Duodenal mucosa (tissue), 2 donors: ENCODE results near the gene AFTPH.

ENCODE experiments used
- H3K27ac ChIP-seq: one replicate; pipeline ENCODE4 v1.7.0; 2013; ENCODE audit warnings: low read depth, low read length
- H3K27me3 ChIP-seq, 2 donors: one replicate each; pipeline ENCODE4 v1.7.0; 2013; ENCODE audit warnings: low read length in 2 of 2, control low read depth in 1 of 2; ENCODE audit not compliant: insufficient read depth in 2 of 2, control insufficient read depth in 1 of 2
- H3K36me3 ChIP-seq, 2 donors: one replicate each; pipeline ENCODE4 v1.7.0; 2013; ENCODE audit warnings: low read length in 2 of 2, control low read depth in 1 of 2; ENCODE audit not compliant: insufficient read depth in 2 of 2, control insufficient read depth in 1 of 2
- H3K4me1 ChIP-seq, 2 donors: one replicate each; pipeline ENCODE4 v1.7.0; 2013; ENCODE audit warnings: low read length in 2 of 2, control low read depth in 1 of 2; ENCODE audit not compliant: insufficient read depth in 2 of 2, control insufficient read depth in 1 of 2
- H3K4me3 ChIP-seq, 2 donors: one replicate each; pipeline ENCODE4 v1.7.0; 2013; ENCODE audit warnings: low read length in 2 of 2, low read depth in 1 of 2
- H3K9ac ChIP-seq, 2 donors: one replicate each; pipeline ENCODE4 v1.7.0; 2013; ENCODE audit warnings: low read length in 2 of 2, low read depth in 1 of 2
- H3K9me3 ChIP-seq, 2 donors: one replicate each; pipeline ENCODE4 v1.7.0; 2013; ENCODE audit warnings: low read length in 2 of 2, control low read depth in 1 of 2; ENCODE audit not compliant: control insufficient read depth in 1 of 2

The AFTPH gene

DNA sequence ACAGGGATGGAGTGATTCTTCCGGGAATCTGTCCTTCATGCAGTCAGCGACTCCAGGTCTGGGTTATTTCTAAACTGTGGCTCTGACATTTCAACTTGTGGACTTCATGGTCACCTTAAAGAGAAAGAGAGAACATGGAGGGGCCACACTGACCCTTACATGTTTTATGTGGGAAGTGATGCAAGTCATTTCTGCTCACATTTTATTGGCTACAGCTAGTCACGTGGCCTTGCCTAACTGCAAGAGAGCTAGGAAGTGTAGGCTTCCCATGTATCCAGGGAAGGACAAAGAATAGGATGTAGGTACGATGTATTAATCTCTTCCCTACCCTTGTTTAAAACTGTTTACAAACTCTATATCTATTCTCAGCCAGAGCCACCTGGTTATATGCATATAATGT, 30.3 kb upstream of the AFTPH start:
- Histone ChIP-seq H3K36me3 (no peaks in the 10 kb centered on the region), H3K9ac (no peak overlapping the region), H3K4me3 (no peak overlapping the region), H3K4me1 (no peaks in the 10 kb centered on the region), H3K27me3 (no peaks in the 10 kb centered on the region), H3K9me3 (no peaks in the 10 kb centered on the region), H3K27ac (no peak overlapping the region)

DNA sequence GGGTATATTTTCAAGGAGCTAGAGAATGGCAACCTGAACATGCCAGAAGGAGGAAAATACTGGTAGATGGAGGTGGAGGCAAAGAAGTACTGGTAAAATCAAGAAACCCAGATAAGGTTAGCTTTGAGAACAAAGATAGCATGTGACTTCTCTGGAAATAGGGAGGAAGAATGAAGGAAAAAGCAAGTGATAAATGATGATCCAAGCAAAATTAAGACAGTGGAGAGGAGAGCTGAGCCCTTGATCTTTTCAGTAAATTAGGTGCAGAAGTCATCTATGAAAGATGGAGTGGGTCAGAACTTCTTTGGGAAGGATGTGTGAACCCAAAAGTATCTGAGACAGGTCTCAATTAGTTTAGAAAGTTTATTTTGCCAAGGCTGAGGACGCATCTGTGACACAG, 25.7 kb upstream of the AFTPH start:
- Histone ChIP-seq H3K27me3 (no peaks in the 10 kb centered on the region), H3K9ac (no peak overlapping the region), H3K4me3 (no peak overlapping the region), H3K27ac (no peak overlapping the region), H3K9me3 (no peaks in the 10 kb centered on the region), H3K4me1 (no peaks in the 10 kb centered on the region), H3K36me3 (no peaks in the 10 kb centered on the region)

DNA sequence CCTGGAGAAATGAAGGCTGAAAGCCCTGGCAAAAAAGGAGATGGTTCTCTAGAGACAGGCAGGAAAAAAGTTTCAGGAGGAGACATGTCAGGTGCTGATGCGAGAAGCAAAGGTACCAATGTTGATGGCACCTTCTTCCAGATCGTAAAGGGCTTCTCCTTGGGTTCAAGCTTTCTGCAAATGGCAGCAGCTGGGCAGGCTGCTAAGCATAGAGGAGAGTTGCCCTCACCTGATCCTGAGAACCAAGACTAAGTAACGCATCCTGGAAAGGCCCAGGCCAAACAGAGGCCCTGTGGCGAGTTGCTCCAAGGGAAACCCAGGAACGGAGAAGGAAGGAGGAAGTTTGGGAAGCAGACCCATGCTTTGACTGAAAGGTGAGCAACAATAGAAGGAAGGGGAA, 23.6 kb upstream of the AFTPH start:
- H3K36me3 ChIP-seq, result no peaks in the 10 kb centered on the region
- no peaks in the 10 kb centered on the region for H3K27me3 ChIP-seq
- no peak overlapping the region for H3K9ac ChIP-seq
- no peak overlapping the region for H3K4me3 ChIP-seq
- H3K4me1 ChIP-seq, result no peaks in the 10 kb centered on the region
- no peaks in the 10 kb centered on the region for H3K9me3 ChIP-seq
- no peak overlapping the region for H3K27ac ChIP-seq

DNA sequence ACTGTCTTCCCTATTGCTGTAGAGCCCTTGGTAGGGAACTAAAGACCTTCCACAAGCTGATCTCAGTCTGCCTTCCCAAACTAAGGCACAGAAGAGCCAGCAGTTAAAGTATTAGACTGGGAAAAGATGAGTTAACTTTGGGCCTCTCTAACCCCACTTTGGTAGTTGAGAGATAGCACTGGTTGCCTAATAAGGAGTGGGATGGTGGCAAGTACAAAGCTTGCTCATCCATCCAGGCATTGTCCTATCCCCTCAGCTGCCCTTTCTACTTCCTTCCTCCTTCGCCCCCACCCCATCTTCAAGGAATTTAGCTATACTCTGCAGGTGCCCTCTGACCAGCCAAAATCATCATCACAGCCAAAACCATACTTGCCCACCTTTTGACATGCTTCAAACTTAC, 22.2 kb upstream of the AFTPH start:
- H3K27me3 ChIP-seq, result no peaks in the 10 kb centered on the region

DNA sequence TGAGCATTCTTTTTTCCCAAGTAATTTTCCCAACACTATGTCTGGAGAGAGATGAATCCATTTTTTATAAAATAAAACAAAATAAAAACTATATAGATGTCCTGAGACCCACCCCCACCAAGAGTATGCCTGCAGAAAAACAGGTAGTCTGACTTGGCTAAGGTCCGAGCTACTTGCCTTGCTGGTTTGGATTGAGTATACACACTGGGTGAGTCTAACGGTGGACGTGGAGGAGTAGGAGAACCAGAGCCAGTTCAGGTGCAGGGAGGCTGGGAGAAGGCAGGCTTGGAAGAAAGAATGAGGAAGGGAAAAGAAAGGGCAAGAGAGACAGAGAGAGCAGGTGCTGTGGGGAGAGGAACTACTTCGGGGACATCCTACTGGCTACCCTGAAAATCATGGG, 21.3 kb upstream of the AFTPH start:
- no peak overlapping the region for H3K4me3 ChIP-seq
- no peaks in the 10 kb centered on the region for H3K4me1 ChIP-seq
- H3K27ac ChIP-seq, result no peak overlapping the region
- H3K36me3 ChIP-seq, result no peaks in the 10 kb centered on the region
- no peaks in the 10 kb centered on the region for H3K27me3 ChIP-seq
- H3K9ac ChIP-seq, result no peak overlapping the region
- H3K9me3 ChIP-seq, result no peaks in the 10 kb centered on the region

More for the DNA sequence above, 22.2 kb upstream of the AFTPH start:
- no peak overlapping the region for H3K27ac ChIP-seq
- no peak overlapping the region for H3K9ac ChIP-seq
- no peaks in the 10 kb centered on the region for H3K36me3 ChIP-seq
- no peaks in the 10 kb centered on the region for H3K4me1 ChIP-seq
- H3K9me3 ChIP-seq, result no peaks in the 10 kb centered on the region
- H3K4me3 ChIP-seq, result no peak overlapping the region

DNA sequence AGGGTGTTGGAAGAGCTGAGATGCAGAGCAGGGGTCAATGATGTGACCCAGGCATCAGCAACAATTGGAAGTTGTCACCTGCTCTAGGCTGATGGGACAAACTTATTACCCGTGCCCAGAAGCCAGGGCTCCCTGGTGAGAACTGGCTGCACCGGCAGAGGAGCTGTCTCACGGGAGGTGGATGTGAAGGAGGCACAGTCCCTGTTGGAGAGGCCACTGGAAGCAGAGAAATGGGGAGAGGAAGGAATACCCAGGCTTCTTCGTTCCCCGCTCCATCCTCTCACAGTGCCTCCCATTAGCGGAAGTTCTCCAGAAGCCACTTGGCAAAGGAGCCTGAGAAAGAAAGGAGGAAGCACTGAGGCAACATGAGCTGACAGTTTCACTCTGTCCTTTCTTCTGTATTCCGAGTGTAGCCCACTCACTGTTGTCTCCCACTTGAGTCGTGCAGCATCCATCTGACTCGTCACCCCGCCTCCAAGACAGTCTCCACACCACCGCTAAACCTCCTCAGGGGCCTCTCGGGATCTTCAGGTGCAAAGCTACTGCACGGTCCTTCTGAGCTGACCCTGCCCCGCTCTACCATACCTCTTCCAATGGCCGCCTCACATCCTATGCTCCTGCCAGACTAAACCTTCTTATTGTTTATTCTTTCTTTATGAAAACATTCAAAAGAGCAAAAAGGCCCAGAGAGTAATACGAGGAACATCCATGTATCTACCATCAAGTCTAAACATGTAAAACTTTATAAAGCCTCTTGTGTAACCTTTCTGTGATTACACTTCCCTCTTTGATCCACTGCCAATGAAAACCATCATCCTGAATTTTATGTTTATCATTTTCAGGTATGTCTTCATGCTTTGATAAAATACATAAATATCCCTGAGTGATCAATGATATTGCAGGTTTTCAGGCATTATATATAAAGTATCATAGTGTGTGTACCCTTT, 19.1 kb upstream of the AFTPH start:
- H3K36me3 ChIP-seq, result no peaks in the 10 kb centered on the region
- H3K27ac ChIP-seq, result no peak overlapping the region
- no peaks in the 10 kb centered on the region for H3K27me3 ChIP-seq
- no peak overlapping the region for H3K4me3 ChIP-seq
- no peak overlapping the region for H3K9ac ChIP-seq
- no peaks in the 10 kb centered on the region for H3K9me3 ChIP-seq
- no peaks in the 10 kb centered on the region for H3K4me1 ChIP-seq

DNA sequence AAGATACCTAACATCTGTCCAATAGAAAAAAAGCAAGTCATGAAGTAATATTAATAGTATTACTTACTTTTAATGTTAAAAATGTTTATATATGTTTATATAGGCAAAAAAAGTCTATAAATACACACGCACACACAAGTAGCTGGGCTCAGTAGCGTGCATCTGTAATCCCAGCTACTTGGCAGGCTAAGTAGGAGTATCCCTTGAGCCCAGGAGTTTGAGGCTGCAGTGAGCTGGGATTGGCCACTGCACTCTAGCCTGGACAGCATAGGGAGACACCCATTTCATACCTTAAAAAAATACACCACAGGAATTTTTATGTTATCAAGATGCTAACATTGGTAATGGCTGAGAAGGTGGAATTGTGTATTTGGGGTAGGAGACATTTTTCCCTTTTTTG, 17.4 kb upstream of the AFTPH start:
- Histone ChIP-seq H3K9me3 (no peaks in the 10 kb centered on the region), H3K9ac (no peak overlapping the region), H3K4me3 (no peak overlapping the region), H3K27ac (no peak overlapping the region), H3K4me1 (no peaks in the 10 kb centered on the region), H3K27me3 (no peaks in the 10 kb centered on the region), H3K36me3 (no peaks in the 10 kb centered on the region)

DNA sequence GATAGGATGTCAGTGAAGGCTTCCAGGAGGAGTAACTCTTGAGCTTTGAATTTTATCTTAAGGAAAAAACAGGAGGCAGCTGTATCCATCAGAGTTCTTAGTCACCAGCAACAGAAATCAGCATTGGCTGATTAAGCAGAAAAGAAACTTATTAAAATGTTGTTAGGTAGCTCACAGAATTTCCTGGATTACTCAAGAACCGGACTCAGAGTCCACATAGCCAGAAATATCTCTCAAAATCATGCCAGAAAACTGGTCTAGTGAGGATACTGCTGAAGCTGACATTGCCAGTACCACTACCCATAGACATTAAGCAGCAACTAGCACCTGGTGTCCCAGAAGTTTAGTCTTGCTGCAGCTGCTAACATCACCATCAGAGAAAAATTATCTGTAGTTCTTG, 10.1 kb upstream of the AFTPH start:
- Histone ChIP-seq H3K36me3 (no peaks in the 10 kb centered on the region), H3K27ac (no peak overlapping the region), H3K9ac (no peak overlapping the region), H3K4me1 (no peaks in the 10 kb centered on the region), H3K4me3 (no peak overlapping the region), H3K27me3 (no peaks in the 10 kb centered on the region), H3K9me3 (no peaks in the 10 kb centered on the region)

DNA sequence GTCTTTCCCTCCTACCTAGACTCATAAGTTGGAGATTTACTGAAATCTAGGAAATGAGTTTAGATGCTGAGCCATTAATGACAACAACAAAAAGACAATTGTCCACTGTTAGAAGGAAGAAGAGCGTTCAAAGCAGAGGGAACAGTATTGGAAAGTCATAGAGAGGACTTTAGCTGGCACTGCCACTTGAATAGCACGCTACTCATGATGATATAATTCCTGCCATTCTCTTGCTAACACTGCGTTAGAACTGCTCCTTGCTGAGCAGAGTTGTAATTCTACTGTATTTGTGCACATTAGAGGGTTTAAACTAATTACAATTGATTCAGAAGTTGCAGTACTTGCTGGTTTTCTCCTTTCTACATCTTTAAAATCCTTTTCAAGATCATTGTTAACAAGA, 9.0 kb upstream of the AFTPH start:
- Histone ChIP-seq H3K4me3 (no peak overlapping the region), H3K9me3 (no peaks in the 10 kb centered on the region), H3K9ac (no peak overlapping the region), H3K27ac (no peak overlapping the region), H3K4me1 (no peaks in the 10 kb centered on the region), H3K27me3 (no peaks in the 10 kb centered on the region), H3K36me3 (no peaks in the 10 kb centered on the region)

DNA sequence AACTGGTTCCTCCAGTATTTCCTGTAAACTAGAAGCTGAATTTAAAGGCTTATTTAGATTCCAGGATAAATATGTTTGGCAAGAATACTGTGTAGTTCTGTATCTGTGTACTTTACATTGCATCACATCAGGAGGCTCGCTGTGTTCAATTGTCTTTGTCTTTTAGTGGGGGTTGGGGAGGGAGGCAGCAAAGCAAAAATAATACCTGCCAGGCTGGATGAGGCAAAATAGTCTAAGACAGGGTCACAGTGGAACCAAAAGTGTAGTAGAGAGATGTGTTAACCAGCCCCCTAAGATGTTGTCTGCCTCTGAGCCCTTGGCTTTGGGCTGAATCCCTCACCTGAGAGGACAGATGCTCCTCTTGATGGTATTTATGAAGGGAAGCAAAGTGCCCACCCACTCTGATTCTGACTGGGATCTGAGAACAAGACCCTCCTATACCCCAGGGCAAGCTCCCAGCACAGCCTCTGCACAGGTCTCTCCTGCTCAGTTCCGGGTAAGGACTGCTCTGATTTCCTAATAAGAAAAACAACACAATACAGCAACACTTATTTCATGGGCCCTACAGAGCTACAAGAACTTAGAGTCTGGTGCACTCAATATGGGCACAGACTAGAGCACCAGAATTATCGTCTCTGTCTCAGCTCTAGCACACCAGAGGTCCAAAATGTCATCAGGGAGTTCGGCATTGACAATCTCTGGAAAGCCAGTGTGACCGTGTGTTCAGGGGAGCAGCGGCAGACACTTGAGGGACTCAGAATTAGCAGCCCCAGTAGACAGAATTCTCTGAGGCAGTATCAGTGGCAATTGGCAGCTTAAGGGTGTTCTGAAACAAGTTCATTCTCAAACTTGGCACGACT, 7.2 kb upstream of the AFTPH start:
- no peak overlapping the region for H3K27ac ChIP-seq
- H3K9me3 ChIP-seq, result no peaks in the 10 kb centered on the region
- H3K36me3 ChIP-seq, result no peaks in the 10 kb centered on the region
- no peaks in the 10 kb centered on the region for H3K27me3 ChIP-seq
- no peak overlapping the region for H3K9ac ChIP-seq
- no peak overlapping the region for H3K4me3 ChIP-seq
- H3K4me1 ChIP-seq, result no peaks in the 10 kb centered on the region
